OCI-LY7 (cell line): ENCODE results near the gene TTLL5.

Source experiments
- CTCF ChIP-seq: fragments of 200-600 bp; sonication (generic); conservative IDR thresholded peaks from 2 replicates; pipeline ENCODE4 v1.5.1; 2014; ENCODE audit warnings: mild to moderate bottlenecking, antibody characterized with exemption, low read length, moderate library complexity, mixed read lengths
- EZH2phosphoT487 ChIP-seq: fragments of 200-600 bp; sonication (generic); IDR thresholded peaks from 2 replicates; pipeline ENCODE4 v1.6.1; 2018; ENCODE audit warnings: low read depth, borderline replicate concordance, mild to moderate bottlenecking, mixed run types, antibody characterized with exemption, low read length, moderate library complexity, mixed read lengths

- TF ChIP-seq CTCF: no peak
- TF ChIP-seq EZH2phosphoT487: no peak
Measured at GRCh38 chr14:75952489-75952888, 291.4 kb downstream of the TTLL5 start.
